Stimulated activated CD4-positive, alpha-beta T cell treated with anti-CD3 and anti-CD28 coated beads, Interleukin-4, amount 100 ng/mL, for 1 hour (primary cell): Measurements from ENCODE around the gene SGCG.
"Not testable (repeated sequence)": the region's sequence is repeated elsewhere in the genome, so short reads cannot be mapped to it uniquely, and the experiment has no call there.

ENCODE experiments used
- DNase-seq: peaks from one replicate; pipeline ENCODE4 v3.0.0-alpha.2; 2020

The SGCG gene, protein sequence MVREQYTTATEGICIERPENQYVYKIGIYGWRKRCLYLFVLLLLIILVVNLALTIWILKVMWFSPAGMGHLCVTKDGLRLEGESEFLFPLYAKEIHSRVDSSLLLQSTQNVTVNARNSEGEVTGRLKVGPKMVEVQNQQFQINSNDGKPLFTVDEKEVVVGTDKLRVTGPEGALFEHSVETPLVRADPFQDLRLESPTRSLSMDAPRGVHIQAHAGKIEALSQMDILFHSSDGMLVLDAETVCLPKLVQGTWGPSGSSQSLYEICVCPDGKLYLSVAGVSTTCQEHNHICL

GRCh38 chr13:23180711-23181110 lies at the start of gene SGCG:
Gene SGCG, plus strand, starts transcription at chr13:23180979. Its CDS starts 22,716 bp downstream, at chr13:23203695.
- no peak for DNase-seq

DNA sequence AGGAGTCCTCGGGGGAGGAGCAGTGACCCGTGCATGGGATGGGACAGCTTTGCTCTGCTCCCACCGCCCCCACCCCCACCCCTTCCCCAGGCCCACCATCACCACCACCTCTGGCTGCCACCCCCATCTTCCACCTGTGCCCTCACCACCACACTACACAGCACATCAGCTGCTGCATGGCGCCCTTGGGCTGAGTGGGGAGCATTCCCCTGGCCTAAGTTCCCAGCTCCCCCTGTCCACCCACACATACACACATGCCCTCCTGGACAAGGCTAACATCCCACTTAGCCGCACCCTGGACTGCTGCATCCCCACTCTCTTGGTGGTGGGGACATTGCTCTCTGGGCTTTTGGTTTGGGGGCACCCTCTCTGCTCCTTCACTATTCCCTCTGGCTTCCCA lies 46.2 kb upstream of the SGCG start:
- no peak for DNase-seq

- no peak for DNase-seq
Observed at GRCh38 chr13:23140492-23140891, 40.3 kb upstream of the SGCG start.

- DNase-seq = no peak
Observed at GRCh38 chr13:23141964-23142363, 38.8 kb upstream of the SGCG start.

- not testable (repeated sequence) for DNase-seq
Observed at GRCh38 chr13:23142607-23143006, 38.2 kb upstream of the SGCG start.

DNA sequence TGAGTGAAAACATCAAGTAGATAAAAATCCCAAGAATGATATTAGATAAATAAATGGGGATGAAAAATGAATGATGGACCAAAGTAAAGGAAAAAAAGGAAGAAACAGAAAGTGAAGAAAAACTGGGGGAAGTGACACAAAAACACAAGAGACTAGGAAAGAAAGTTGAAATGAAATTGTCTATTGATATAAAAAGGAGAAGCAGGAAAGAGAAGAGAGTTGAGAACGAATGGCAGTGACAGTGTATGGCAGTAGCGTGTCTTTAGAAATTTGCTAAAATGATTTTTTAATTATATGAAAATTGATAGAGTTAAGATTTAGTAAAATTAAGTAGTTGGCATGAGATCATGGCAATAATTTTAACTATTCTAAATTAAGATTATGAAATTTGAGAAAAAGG lies 36.3 kb upstream of the SGCG start:
- DNase-seq = no peak

DNA sequence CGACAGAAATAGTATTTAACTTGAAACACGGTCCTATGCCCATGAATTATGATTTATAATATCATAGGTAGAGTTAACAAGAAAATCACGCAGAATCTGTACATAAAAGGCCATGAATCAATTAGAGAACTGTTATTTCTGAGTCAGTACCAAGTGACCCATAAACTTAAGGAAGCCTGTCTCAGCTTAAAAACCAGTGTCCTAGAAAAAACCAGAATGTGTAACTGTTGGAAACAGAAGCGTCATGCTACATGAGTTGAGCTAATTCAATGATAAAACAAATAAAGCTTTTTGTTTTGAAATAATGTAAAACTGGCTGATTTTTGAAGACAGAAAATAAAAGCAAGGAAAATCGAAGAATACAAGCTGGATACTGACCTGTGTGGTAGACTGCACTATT lies 34.8 kb upstream of the SGCG start:
- DNase-seq = no peak

GRCh38 chr13:23146811-23147625 lies 33.8 kb upstream of the SGCG start:
- no peak for DNase-seq

DNA sequence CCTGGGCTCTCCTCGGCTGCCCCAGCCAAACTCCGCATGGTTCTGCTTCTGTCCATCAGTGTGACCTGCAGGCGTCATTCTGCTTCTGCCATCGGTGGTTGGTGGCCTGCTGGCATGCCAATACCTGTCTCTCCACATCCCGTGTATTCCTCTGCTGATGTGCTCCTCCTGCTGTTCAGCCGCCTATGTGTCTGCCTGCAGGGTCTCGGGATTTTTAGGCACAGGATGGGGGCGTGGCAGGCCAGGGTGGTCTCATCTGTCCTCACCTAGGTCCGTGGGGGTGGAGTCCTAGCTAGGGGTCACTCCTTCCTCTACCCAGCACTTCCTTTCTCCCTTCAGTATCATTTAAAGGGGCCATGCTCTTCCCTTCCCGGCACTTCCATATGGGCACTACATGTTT lies 33.0 kb upstream of the SGCG start:
- no peak for DNase-seq

DNA sequence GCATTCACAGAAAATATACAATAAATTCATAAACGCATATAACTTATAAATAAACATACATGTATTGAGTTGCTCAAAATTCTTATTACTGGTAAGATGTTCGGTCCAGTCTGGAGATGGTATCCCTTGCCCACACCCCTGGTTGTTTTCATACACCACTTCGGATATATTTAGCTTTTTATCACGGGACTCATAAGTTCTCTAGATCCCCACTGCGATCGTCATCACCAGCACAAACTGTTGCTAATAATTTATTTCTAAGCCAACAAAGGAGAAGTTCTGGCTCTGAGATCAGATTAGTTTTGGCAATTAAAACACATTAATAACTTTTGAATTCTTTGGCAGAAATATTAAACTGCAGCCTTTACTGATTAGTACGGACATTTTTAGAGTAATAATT lies 23.0 kb upstream of the SGCG start:
- no peak for DNase-seq

DNA sequence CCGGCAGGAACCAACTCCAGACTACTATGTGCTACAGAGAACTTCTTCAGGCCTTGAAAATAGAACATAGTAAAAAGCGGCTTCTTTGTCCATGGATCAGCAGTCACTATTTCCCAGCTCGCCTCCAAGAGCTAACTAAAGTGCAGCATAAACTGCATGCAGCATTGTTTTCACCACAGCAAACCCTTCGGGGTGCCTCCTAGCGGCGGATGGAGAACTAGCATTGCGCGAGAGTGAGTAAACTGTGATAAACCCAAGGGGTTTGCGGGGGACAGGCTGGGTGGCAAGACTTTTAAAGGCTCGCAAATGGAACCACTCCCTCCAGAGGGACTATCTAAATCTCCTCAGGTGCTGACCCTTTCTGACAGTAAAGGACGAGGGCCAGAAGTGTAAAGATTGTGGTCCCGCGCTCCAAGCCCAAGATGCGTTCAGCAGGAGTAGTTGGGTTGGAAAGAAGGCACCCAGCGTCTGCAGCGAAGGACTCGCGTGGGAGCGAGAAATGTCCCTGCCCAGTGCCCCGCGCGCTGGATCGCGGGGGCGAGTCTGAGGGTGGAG lies 21.5 kb upstream of the SGCG start:
- DNase-seq = peak; percentile 11

GRCh38 chr13:23159760-23160637 lies 20.8 kb upstream of the SGCG start:
- no peak for DNase-seq

- no peak for DNase-seq
Observed at GRCh38 chr13:23160638-23161480, 19.9 kb upstream of the SGCG start.

DNA sequence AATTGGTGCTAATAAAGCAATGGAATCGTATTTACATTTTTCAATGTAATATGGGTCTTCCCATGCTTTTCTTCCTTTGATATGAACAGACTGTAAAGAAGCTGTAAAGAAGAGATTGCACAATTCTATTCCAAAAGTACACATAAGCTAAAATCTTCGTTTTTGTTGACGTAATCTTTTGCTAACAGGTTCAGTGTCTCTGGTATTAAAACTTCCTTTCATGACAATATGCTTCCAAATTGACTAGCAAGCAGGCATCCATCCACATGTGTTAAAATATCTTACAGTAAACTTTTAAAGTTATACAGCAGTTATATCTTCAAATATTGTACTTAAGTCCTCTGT lies 19.3 kb upstream of the SGCG start:
- DNase-seq = no peak

DNA sequence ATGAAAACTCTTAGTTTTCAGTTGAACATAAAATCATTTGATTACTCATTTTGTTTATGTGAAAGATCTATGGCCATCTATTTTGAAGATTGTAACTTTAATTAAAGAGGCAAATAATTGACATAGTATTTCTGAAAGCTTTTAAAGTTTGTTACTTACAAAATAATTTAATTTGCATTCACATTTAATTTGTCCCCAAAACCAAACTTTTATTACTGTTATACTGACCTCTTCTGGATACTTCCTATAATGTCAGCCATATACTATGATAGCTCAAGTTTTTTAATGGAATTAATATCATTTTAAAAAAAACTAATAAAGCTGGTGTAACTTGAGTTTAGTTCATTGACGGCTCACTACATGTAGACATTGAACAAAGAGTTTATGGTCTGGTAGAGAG lies 4.9 kb upstream of the SGCG start:
- DNase-seq = no peak

DNA sequence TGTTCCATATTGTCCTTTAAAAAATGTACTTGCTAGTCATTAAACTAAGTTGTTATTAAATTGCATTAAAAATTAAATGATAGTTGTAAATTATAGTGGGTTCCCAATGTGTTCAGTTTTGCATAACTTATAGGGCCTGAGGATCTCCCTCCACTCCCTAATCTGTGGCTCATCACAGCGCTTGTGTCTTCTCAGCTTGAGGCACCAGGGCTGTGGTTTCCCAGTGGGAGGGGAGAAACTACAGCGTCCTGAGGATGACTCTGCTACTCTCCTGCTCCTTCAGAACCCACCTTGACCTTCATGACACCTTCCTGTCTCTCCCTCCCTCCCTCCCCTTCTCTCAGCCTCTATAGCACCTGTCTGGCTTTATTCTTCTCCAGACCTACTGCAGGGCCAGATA lies 1.4 kb downstream of the SGCG start:
- no peak for DNase-seq

DNA sequence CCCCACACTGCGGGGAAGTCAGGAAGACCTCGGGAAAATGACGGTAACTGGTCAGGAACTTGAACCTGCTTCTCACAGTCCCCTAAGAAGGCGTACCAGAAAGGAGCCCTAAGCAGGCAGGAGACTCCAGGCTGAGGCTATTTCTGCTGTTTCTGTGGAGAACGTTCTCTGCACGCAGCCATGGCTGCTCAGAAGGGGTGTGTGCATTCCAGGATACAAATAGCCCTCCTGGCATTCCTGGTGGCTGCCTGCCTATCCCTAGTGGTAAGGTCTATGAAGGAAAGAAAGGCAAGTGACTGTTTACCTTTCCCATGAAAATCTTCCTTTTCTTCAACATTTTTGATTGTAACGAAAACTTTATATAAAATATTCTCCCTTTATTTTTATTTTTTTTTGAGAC lies 2.5 kb downstream of the SGCG start:
- DNase-seq = no peak

DNA sequence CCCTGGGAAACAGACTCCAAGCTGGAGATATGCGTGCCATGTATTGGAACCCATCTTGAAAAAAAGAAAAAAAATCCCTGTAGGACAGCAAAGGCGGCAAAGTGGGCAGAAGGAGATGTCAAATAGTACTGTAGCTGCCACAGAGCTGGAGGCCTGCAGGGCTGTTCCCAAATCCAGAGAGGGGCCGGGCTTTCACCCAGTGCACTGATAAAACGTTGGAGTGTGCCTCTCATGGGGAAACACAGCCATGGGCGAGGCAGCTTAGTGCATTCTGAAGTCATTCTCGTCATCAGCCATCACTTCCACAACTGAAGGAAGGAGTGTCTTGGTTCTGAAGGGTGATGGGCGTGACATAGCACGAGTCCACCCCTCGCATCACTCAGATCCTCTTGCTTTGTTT lies 4.8 kb downstream of the SGCG start:
- DNase-seq = no peak

GRCh38 chr13:23201870-23202269 lies 21.1 kb downstream of the SGCG start:
- DNase-seq = no peak

DNA sequence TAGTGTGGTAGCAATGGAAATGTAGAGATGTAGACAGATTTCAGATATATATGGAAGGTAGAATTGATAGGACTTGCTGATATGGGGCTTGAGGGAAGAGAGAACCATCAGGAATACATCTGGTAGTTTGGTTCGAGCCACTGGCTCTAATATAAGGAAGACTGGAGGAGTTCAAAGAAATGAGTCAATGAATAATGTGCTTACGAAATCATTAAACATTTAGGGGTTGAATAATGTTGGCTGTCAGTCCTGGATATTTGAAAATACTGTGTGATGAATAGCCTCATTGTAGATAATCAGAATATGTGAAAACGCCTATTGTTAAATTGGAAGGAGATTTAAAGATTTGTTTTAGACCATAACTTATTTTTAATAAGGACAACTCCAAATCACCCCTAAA lies 21.6 kb downstream of the SGCG start:
- DNase-seq = no peak

DNA sequence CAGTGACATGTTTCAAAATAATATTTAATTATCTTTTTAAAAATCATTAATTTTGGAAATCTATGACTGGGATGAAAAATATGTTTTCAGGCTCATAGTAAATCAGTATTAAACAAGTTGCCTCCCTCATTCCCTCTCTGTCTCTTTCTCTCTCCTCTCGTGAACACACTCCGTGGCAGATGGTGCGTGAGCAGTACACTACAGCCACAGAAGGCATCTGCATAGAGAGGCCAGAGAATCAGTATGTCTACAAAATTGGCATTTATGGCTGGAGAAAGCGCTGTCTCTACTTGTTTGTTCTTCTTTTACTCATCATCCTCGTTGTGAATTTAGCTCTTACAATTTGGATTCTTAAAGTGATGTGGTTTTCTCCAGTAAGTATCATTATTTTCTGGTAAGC lies 22.7 kb downstream of the SGCG start:
- DNase-seq = no peak

GRCh38 chr13:23205807-23206206 lies 25.0 kb downstream of the SGCG start:
- DNase-seq = no peak
